Measurements from ENCODE around the gene GIGYF2.

GIGYF2 gene

DNA sequence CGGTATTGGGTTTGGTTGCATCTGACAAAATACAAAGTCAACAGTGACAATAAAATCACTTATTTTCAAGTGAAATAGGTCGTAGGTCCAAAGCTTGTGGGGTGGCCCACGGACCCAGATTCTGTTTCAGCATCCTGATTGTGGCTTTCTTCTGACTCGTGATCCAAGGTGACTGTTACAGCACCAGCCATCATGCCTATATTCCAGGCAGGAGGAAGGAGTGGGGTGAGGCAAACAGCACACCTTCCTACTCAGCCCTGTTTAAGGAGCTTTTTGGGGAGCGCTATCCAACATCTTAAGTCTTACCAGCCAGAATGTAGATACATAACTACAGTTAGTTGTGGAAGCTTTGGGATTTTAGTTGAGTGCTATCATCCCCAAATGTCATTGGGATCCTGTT is 164.2 kb downstream of the GIGYF2 start:
- DNase-seq (ENCODE audit: low read depth, low spot score) = no peak

DNA sequence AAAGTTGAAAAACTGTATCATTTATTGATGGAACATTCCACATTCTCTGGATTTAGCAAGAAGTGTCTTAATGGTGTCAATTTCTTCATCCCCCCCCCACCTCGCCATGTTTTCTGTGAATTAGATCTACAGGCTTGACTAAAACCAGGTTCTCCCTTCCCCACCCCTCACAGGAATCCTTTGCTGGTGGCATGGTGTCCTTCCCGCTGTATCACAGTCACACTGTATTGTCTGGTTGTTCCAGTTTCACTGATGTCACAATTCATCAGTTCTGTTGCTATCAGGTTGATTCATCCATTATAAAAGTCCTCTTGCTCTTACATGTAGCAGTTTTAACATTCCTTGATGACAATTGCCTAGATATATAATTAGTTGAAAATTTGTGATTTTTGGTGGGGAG is 166.9 kb downstream of the GIGYF2 start:
- no peak for DNase-seq (ENCODE audit: low read depth, low spot score)

DNA sequence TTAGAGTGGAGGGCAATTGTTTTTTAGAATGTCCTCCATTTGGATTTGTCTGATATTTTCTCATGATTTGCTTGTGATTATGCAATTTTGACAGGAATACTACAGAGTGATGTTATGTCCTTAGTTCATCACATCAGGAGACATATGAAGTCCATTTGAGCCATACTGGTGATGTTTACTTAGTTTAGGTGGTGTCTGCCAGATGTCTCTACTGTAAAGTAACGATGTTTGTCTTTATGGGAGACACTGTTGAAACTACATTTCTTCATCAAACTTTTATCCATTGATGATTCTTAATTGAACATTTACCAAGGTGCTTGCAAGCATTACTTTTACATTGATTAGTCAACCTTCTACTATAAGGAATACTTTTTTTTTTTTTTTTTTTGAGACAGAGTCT is 168.0 kb downstream of the GIGYF2 start:
- no peak for DNase-seq (ENCODE audit: low read depth, low spot score)

DNA sequence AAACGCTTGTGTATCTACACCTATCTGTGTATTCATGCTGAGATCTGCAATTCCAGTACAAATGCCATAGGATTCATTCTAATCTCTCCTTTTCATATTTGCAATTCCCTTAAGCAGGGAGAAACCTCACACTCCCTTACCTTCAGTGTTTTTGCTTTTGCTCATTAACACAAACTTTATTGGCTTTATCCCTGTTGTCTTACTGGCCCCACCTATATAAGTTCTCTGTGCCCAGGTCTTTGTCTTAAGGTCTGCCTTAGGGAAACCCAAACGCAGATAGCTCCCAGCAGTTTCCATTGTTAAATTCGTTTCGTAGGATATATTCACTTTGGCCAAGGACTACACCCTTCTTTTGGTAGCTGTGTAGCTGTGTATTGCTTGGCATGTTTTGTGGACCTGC is 169.0 kb downstream of the GIGYF2 start:
- DNase-seq (ENCODE audit: low read depth, low spot score) = no peak

DNA sequence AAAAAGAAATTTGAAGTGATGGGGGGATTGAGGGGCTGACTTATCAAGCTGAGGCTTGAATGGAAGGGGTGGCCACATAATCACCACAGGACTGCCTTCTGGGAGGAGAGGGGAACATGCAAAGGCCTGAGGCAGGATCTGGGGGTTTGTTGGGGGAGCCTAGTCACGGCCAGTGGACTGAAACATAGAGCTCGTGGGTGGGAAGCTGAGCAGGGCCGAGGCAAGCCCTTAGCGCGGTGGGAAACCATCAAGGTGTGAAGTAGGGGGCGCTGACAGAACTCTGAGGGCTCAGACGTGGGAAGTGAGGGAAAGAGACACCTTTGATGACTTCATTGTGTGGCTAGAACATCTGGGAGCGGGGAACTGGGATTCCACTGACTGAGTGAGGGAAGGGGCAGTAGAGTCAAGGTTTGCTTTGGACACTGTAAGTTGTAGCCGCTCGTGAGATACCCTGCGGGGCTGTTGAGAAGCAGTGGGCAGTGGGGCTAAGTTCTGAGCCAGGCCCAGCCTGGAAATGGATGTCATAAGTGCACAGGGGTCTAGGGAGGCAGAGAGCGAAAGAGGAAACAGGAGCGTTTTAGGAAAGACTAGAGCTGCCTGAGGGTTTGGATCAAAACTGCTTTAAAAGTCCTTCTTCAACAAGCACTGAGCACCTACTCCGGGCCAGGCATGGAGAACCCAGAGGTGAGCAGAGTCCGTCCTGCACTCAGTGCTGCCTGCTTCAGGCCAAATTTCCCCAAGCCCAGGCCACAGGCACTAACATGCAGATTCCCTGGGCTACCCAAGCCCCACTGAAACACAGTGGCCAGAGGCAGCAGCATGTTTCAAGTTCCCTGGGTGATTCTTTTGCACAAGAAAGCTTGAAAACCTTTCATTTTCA is 172.2 kb downstream of the GIGYF2 start:
- no peak for DNase-seq (ENCODE audit: low read depth, low spot score)

DNA sequence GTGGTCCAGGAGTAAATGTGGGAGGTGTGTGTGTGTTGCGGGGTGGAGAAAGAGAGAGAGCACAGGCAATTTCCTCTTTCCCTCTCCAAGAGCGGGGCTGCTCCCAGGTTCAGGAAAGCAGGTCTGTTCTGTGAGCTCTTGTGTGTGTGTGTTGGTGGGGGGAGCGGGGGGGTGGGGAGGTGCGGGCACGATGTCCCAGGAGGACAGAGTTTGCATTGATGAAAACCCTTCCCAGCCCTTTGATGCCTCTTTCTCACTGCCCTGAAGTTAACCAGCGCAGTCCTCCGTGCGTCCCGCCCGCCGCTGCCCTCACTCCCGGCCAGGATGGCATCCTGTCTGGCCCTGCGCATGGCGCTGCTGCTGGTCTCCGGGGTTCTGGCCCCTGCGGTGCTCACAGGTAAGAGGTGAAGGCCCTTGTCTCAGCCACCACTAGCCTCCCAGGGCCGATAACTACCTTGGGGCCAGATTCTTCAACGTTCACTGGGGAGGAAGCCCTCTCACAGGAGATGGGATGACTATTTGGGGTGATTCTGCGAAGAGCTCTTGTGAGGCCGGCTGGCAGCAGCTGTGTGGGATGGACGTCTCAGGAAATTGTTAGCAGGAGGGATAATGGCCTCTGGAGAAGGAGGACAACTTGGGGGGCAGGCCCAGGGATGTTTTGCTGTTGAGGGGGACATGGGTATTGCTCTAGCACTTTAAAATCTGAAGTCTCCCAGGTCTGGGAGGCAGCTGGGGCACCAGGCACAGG is 173.1 kb downstream of the GIGYF2 start, which contains the start of gene SNORC:
TSS of gene SNORC (plus strand) at position 247 of the 748 bp plus-strand sequence. CDS start at position 325, 78 bp downstream.
- no peak for DNase-seq (ENCODE audit: low read depth, low spot score)

DNA sequence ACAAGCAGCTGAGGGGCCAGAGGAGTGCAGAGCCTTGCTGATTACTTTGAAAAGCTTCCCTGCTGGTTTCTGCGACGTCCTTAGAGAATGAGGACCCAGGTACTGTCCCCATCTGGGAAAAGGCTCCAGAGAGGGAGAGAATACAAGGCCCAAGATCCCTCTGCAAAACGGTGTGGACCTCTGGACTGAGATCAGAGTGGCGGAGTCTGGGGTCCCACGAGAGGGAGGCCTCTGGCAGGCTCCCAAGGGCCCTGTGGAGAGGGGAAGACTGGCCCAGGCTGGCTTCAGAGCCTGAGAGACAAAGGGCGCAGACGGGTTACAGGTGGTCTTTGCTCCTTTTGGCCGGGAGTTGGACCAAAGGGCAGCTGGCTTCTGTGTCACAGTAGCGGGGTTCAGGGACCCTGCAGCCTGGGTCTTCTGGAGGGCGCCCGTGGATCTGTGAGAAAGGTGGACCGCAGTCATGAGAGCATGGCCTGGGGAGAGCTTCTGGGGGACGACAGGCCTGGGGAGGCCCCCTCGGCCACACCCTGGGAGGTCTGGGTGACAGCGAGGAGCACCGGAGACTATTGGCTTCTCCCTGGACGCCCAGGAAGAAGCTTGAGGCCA is 173.7 kb downstream of the GIGYF2 start:
- DNase-seq (ENCODE audit: low read depth, low spot score) = no peak

DNA sequence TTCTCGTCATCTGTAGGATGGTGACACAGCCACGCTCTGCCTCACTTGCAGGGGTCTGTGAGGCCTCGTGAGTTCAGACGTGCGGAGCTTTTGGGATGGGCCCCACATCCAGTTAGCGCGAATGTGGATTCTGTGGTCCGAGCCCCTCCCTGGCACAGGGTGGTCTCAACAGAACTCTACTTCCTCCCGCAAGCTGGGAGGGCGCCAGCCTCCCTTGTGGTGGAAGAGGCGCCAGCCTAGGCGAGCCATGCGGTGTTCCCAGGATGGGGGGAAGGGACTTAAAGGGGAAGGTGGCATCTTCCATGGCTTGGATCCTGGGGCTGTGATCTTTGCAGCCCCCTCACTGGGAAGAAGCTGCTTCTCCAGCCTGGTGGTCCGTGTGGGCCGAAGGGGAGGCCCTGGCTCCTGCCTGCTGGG is 174.3 kb downstream of the GIGYF2 start:
- no peak for DNase-seq (ENCODE audit: low read depth, low spot score)

DNA sequence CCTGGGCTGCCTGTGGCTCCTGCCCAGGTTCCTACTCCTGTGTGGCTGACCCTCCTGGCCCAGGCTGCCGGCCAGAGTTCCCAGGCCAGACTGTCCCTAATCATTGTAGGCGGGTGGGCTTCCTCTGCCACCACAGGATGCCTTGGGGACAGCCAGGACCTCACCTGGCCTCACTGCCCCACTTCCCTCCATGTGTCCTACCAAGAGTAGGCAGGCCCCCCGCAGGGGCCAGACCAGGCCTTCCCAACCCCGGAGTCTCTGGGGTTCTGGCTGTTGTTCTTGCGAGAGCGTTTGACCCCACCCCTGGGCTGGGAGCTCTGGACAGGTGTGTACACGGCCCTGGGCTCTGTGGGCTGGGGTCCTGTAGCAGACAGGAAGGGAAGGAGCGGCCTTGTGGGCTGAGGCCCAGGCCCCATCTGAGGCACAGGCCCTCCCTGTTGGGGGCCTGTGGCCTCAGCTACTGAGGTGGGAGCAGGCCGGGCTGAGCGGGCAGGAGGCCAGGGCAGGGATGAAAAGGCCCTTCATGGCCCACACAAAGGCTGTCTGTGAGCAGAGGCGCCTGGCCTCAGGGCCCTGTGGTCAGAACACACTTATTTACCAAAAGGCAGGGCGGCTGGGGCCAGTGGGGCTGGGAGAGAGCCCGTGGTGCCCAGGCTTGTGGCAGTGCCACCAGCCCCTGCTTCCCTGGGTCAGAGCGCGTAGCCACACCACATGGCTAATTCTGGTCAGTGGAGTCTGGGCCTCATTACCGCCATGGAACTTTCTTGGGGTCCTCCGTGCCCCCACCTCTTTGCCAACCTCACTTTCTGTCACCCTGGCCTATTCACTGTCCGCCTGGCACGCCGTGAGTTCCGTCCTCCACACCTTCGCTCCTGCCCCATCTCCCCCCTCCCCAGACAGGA is 175.0 kb downstream of the GIGYF2 start:
- no peak for DNase-seq (ENCODE audit: low read depth, low spot score)

DNA sequence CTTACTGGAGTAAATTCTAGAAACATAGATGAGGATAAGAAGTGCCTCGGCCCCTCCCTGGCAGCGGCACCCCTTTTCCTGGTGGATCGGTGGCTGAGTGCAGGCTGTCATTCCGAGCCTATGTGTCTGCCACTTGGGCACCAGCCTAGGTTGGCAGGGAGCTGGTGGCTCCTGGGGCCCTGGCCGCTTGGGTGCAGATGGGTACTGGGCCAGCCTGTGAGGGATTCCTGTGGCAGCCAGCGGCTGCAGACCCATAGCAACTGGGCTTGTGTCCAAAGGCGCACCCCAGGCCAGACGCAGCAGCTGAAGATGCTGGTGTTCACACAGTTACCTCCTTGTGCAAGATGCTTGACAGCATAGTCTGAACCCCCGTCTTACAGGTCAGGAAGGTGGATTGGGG is 175.7 kb downstream of the GIGYF2 start:
- no peak for DNase-seq (ENCODE audit: low read depth, low spot score)

DNA sequence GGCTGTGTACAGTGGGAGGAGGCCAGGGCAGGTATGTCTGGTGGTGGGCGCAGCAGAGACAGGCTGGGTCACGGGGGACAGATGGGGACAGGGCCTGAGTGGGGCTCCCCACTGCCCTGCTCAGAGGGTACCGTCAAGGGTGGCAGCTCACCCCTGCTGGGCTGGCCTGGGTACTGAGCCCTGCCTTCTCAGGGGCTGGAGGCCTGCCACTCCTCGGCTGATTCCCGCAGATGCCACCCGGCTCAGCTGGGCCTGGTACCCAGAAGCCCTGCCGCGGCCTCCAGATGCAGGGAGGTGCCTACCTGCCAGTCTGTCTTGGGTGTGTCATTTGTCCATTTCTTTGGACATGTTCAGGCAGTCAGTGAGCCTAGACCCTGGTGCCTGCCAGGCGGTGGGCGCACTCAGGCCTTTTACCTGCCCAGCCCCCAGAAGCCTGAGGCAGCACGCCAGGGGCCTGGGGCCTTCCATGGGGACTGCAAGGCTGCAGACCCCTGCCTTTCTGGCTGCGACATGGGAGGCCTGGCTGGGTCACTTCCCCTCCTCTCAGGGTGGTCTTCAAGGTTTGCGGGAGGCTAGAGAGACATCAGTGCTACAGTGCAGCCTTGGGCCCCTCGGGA is 176.3 kb downstream of the GIGYF2 start:
- DNase-seq (ENCODE audit: low read depth, low spot score) = no peak

DNA sequence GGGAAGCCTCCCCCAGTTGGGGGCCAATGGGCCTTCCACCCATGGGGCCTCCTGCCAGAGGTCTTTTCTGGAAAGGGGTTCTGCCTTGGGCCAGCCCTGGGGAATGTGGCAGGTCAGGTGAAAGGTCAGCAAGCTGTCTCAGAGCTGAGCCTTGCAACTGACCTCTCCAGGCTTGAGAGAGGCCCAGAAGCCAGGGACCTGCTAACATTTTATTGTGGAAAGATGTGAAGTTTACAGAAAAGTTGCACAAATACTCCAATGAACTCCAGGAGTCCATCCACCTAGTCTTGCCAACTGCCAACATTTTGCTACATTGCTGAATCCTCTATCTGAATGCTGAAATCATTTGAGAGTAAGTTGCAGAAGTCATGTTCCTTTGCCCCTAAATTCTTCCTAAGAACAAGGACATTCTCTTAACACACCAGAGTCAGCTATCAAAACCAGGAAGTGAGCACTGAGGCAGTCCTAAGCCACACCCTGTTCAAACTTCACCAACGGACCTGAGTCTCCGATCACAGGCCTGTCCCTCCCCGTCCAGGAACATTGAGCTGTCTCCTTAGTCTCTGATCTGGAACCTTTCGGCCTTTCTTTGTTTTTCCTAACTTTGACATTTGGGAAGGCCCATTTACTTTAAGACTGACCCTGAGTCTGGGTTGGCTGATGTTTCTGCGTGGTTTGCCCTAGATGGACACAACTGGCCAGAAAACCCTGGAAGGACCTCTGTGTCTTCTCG is 176.9 kb downstream of the GIGYF2 start:
- no peak for DNase-seq (ENCODE audit: low read depth, low spot score)

DNA sequence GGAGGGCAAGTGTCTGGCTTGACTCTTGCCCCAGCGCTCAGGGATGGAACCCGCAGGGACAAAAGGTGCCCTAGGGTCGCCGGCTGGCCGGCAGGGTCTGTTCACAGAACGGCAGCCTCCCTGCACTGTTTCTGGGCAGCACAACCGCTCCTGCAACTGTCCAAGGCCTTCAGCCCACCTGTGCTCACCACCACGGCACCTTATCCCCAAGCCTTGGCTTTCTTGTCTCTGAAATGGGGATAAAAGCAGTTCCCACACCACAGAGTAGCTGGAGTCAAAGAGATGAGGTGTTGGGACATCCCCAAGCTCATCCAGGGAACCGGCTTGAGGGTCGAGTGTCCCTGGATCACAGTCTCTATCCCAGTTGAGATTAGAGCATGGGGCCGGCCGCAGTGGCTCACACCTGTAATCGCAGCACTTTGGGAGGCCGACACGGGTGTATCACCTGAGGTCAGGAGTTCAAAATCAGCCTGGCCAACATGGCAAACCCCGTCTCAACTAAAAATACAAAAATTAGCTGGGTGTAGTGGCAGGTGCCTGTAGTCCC is 177.6 kb downstream of the GIGYF2 start:
- DNase-seq (ENCODE audit: low read depth, low spot score) = no peak

DNA sequence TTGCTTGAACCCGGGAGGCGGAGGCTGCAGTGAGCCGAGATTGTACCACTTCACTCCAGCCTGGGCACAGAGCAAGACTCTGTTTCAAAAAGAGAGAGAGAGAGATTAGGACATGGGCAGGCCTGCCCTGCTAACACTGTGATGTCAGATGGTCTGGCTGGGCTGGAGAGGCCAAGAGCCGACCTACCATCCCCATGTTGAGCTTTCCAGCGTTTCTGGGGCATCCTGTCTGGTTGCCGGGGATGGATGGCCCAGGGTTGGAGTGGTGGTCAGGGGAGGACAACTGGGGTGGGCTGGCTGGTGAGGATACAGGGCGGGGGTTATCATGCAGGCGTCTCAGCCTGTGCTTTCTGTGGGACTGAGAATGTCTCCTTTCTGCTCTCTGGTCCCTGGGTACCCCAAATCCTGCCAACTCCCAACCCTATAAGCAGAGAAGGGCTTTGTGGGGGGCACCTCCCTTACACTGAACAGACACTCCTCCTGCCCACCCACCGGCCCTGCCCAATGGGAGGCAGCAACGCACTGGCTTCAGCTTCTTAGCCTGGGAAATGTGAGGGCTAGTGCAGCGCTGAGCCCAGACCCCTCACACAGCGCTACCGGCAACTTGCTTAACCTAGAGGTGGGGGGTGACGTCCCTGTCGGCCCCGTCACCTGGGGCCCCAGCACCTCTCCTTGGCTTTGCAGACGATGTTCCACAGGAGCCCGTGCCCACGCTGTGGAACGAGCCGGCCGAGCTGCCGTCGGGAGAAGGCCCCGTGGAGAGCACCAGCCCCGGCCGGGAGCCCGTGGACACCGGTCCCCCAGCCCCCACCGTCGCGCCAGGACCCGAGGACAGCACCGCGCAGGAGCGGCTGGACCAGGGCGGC is 178.4 kb downstream of the GIGYF2 start:
- no peak for DNase-seq (ENCODE audit: low read depth, low spot score)

DNA sequence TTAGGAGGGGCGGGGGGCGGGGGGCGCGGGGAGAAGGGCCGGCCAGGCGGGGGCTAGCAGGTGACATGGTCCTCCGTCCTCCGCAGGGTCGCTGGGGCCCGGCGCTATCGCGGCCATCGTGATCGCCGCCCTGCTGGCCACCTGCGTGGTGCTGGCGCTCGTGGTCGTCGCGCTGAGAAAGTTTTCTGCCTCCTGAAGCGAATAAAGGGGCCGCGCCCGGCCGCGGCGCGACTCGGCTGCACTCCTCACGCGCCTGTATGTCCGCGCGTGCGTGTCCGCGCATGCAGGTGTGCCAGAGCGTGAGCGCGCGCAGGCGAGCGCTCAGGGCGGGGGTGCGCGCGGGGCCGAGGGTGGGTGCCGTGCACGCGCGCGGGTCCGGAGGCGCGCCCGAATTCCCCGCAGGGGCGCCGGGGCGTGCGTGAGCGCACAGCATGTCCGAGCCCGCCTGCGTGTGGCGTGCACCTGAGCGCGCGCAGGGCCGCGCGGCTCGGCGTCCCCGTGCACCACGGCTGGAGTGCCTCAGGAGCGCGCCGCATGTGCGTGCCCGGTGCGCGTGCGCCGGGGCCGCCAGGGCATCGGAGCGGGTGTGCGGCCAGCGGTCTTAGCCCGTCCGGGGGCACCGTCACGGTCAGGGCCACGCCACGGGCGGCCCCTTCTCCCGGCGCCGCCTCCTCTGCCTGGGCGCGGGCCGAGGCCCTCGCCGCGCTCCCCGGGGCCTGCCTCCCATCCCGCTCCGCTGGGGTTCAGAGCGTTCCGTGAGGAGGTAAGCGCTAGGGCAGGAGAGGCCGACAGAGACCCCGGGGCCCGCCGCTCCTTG is 179.2 kb downstream of the GIGYF2 start:
- DNase-seq (ENCODE audit: low read depth, low spot score) = no peak

DNA sequence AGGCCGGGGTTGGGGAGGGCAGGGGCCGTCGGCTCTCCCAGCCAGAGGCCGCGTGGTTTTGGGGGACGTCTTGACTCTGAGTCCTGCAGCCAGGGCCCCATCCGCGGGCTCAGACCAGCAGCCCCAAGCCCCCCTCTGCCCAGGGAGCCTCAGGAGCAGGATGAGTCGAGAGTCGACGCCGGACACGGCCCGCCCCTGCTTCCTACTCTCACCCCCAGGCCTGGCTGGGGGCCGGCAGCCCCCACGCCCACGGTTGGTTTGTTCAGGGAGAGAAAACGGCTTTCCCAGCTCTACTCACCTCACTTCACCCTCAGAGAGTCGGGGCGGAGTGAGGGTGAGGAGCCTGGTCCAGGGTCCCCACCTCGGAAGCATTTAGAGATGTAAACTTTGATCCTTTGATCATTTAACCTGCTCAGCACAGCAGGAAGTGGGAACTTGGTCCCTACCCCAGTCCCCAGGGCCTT is 179.9 kb downstream of the GIGYF2 start:
- DNase-seq (ENCODE audit: low read depth, low spot score) = no peak

DNA sequence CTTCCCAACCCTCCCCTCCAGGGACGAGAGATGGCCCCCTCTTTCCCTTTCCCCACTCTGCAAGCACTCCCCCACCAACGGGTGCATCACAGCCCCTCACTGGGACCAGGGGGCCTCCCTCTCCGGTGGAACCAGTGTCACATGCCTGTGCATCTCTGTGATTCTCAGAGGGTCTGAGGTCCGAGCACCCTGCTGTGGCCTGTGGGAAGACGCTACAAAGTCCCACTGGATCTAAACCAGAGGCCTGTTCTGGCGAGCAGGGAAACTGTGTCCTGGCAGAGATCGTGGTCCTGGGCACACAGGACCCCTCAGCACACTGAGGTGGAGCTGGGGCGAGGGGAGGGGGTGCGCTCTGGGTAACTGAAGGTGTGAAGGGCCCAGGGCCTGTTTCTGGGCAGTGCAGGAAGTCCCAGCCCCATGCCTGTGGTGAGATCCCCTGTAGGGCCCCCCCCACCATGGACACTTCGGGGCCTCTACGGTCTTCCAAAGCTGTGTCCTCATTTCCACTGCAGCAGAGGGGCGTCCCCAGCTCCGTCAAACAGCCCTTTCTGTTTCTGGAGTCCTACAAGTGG is 180.9 kb downstream of the GIGYF2 start:
- no peak for DNase-seq (ENCODE audit: low read depth, low spot score)
